Endometrial microvascular endothelial cells (primary cell): ENCODE results near the gene NDST3. TPM values are rescaled to one million over a fixed set of nuclear protein-coding genes. Genes with fewer than 3 reads are reported as not detected.

ENCODE experiments used
- in situ Hi-C: cut with HindIII; loops from 2 replicates; pipeline ENCODE4 v1.10.0; 2017; ENCODE audit warnings: low sequenced_read_pairs, low pct_unique_long_range_greater_than_20kb; ENCODE audit errors: inconsistent ontology term
- total RNA-seq: library from RNA; depleted of rRNA; stranded (reverse); fragments of >200 nt; gene quantifications from one replicate; pipeline ENCODE4 v1.2.3, GENCODE V29; 2015; ENCODE audit errors: inconsistent ontology term

NDST3 gene
- not detected for total RNA-seq

GRCh38 chr4:118034053-118034785 is at the start of gene NDST3:
Gene NDST3, plus strand, starts transcription at chr4:118034486. Its CDS starts 19,425 bp downstream, at chr4:118053911.
- in situ Hi-C loops: no loop called here

DNA sequence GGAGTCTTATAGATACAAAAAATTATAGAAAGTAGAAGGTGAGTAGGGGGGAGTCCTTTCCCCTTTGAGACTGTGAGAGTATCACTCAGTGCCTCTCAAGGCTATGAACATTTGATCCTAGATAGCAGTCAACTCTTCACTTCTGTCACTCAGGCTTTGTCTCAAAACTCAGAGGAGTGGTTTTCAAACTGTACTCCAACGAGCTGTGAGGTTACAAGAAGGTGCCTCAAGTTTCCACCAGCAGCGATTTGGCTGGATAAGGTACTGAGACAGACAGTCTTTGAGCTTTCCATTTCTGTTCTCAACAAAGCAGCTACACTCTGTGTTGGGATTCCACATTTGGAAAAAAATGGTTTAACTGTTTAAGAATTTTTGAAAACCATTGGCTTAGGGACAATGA is 48.0 kb upstream of the NDST3 start:
- in situ Hi-C loops: no loop called here

- in situ Hi-C loops: no loop called here
Observed at GRCh38 chr4:117987464-117987863, 46.8 kb upstream of the NDST3 start.

GRCh38 chr4:117996891-117997290 is 37.4 kb upstream of the NDST3 start:
- in situ Hi-C loops: no loop called here

DNA sequence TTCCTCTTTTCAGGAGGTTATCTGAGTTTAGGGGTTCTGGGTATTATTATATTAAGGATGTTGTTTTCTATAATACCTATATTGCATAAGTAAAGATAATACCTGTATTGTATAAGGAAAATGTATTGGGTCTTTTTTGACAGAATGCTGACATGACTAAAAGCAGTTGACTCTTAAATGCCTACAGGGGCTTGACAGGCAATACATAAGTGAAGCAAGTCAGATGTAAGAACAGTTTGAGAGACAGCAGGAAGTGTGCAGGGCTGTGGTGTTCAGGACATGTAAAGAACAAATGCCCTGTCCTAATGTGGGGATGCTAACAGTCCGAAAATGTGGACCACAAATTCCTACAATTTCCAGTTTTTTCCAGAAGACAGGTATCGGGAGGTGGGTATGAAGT is 30.2 kb upstream of the NDST3 start:
- in situ Hi-C loops: no loop called here

DNA sequence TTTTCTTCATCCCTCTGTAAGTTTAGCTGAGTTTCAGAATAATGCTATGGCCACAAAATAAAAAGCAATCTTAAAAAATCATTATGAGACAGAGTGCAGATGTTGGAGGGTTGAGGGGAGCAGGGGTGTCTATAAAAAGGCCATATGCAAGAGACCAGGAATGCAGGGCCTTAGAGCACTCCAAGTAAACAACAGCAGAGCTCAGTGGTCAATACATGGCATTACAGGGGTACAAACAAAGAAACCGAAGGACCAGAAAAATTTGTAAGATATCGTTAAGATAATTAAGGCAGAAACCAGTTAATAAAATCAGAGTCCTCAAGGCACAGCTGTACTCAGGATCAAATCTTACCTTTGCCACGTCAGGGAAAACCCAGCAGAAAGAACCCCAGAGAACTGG is 28.4 kb upstream of the NDST3 start:
- in situ Hi-C loops: no loop called here

DNA sequence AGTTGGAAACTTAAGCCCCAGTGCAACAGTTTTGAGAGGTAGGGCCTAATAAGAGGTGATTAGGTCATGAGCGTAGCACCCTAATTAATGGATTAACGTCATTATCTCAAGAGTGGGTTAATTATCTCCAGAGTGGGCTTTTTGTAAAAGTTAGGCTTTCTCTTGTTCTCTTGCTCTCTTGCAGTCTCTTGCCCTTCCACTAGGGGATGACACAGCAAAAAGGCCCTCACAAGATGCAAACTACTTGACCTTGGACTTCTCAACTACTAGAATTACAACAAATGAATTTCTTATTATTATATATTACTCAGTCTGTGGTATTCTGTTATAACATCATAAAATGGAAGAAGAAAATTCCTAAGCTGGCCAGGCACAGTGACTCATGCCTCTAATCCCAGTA is 22.1 kb upstream of the NDST3 start:
- in situ Hi-C loops: no loop called here

DNA sequence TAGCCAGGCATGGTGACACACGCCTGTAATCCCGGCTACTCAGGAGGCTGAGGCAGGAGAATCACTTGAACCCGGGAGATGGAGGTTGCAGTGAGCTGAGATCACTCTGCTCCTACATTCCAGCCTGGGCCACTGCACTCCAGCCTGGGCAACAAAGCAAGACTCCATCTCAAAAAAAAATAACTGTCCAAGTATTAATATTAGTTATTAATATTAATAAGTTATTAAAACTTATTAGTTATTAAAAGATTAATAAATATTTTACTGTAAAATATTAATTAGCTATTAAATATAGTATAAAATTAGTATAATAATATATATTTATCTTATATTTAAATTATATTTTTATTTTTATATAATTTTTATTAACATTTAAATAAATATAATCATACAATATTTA is 19.5 kb upstream of the NDST3 start:
- in situ Hi-C loops: no loop called here

DNA sequence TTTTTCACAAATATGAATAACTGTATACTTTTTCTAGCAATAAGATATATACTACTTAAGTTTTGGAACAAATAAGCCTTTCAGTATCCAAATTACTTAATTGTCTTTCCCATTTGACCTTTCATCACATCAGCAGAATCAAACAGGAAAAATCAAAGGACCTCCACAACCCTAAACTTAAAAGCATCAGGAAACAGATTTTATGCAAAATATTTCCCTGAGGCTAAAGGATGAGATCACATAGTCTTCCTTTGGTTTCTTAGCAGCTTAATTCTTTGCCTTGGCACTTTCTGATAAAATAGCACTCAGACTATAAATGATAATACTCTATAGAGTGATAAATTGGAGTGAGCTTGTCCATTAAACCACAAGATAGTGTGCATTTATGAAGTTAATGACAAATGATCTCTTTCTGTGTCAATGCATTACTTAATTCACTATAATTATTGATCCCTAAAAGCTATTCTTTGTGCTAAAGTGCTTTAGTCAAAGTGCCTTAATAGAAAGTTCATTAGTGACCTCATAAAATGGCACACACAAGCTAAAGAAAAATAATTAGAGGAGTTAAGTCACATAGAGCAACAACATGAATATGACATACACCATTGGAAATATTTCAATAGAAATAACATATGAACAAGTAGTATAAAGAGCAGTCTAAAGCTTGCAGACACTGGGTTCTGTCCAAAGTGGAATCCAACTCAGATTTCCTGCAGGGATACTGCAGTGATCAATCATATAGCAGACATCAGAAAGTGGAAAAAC is 15.7 kb upstream of the NDST3 start:
- in situ Hi-C loops: no loop called here

GRCh38 chr4:118026806-118027205 is 7.5 kb upstream of the NDST3 start:
- in situ Hi-C loops: no loop called here

DNA sequence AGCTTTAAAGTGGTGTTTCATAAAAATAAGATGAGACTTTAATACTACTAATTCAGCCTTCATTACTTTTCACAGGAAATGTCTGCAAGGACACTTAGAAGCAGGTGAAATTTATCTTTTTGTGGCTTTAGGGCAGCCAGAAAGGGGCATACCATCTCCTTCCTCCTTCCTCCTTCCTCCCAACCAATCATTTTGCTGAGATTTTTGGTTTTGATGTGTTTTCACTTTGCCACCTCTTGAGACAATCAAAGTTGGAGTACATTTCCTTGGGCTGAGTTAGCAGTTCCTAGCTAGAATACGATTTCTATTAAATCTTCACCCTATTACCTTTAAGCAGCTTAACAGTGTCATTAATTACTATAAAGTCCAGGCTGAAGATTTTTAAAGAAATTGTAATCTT is 5.1 kb upstream of the NDST3 start:
- in situ Hi-C loops: no loop called here

GRCh38 chr4:118032691-118033090 is 1.6 kb upstream of the NDST3 start:
- in situ Hi-C loops: no loop called here

DNA sequence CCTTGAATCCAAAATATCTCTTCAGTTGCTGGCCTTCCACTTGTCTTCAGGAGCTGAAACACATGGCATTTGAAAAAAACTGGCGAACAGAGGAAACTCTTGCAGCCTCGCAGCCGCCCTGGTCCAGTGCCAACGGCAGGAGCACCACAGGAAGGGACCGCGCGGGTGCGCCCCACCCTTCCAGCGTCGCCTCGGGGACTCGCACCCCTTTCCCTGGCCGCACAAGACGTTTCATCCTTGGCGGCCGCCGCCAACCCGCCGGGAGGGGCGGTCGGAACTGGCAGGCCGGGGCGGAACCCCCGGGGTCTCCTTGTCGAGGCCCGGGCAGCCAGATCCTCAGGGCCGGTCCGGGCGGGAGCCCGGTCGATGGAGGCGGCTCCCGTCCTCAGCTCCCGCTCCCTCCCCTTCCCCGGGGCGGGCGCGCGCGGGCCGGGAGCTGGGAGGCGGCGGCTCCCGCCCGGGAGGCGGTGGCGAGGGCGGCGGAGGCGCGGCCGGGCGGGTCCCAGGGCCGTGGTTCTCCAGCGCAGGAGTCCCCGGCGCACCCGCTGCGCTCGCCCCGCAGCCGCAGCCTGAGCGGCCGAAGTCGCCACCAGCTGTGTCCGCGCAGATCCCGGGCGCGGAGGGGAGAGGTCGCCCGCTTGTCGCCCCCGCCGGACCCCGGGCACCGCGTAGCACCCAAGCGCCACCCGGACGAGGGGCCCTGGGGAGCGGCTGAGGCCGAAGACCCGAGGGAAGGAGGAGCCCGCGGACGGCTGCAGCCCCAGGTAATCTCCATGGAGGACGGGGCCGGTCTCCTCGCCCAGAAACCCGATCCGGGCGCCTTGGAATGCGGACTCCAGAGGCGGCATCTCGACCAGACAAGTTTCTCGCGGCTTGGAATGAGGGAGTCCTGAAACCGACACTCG is 886 bp upstream of the NDST3 start:
- in situ Hi-C loops: no loop called here

DNA sequence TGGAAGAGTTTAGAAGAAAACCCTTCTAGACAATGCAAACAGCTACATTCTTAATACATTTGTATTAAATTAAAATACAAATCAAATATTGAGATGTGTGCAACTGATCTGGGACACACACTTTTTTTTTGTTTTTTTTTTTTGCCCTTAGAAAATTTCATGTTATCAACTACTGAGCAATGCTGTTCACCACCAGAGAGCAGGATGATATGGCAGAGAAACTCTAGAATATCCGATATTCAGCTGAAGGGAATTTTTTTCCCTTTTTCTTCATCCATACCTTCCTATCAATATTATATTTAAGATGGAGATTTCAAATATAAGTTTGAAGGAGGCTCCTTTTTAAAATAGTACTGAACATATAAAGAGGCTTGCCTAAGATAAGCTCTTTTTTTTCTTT is 1.0 kb downstream of the NDST3 start:
- in situ Hi-C loops: no loop called here

- in situ Hi-C loops: no loop called here
Observed at GRCh38 chr4:118036336-118036735, 2.0 kb downstream of the NDST3 start.

DNA sequence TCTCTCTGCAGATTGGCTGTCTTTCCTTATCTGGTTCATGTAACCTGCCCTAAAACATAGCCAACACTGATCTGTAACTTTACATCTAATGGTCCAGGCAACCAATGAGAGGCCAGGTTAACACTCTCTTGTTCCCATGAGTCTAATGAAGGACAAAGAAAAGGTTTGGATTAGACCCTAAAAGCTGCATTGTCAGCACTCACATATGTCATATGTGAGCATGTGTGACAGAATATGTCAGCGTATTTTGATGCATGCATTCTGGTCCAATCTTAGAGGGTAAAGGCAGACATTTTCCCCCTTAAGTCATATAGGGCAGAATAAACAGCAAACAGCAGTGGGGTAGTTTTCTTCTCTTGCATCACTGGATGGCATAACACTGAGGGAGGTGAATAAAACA is 3.7 kb downstream of the NDST3 start:
- in situ Hi-C loops: no loop called here

GRCh38 chr4:118046323-118046722 is 12.0 kb downstream of the NDST3 start:
- in situ Hi-C loops: no loop called here

GRCh38 chr4:118047043-118047442 is 12.8 kb downstream of the NDST3 start:
- in situ Hi-C loops: no loop called here

GRCh38 chr4:118058955-118059354 is 24.7 kb downstream of the NDST3 start:
- in situ Hi-C loops: no loop called here
